Body of pancreas (tissue), 4 donors: ENCODE data around the gene LRRC40. TPM values are rescaled to one million over a fixed set of nuclear protein-coding genes. Genes with fewer than 3 reads are reported as not detected.

Experiments used
- ATAC-seq: fragments of 150-250 bp; one replicate; pipeline ENCODE4 v1.9.1; 2016
- DNase-seq, 4 donors: peaks; one replicate each; pipeline ENCODE4 v3.0.0-alpha.2; 2019
- H3K27ac ChIP-seq, 4 donors: fragments of 200-600 bp; sonication (generic); 1 replicate in 3 of 4; 2 replicates in 1 of 4; pipeline versions ENCODE4 v1.5.1 to v1.6.1; 2016 to 2019; ENCODE audit warnings: mild to moderate bottlenecking in 1 of 4, mixed read lengths in 1 of 4, moderate library complexity in 1 of 4
- H3K27me3 ChIP-seq, 2 donors: fragments of 200-600 bp; sonication (generic); one replicate each; pipeline ENCODE4 v1.6.0; 2016; ENCODE audit warnings: mild to moderate bottlenecking in 1 of 2
- H3K36me3 ChIP-seq, 2 donors: fragments of 200-600 bp; sonication (generic); replicated peaks in 1 of 2; 2 replicates each; pipeline ENCODE4 v1.5.1; 2016; ENCODE audit warnings: low read depth in 2 of 2; ENCODE audit not compliant: insufficient read depth in 1 of 2
- H3K4me1 ChIP-seq: fragments of 200-600 bp; sonication (generic); one replicate; pipeline ENCODE4 v1.6.0; 2016
- H3K4me3 ChIP-seq, 2 donors: fragments of 200-600 bp; sonication (generic); 1 replicate in 1 of 2; 2 replicates in 1 of 2; pipeline ENCODE4 v1.5.1; 2016 to 2019
- H3K9me3 ChIP-seq, 3 donors: fragments of 200-600 bp; sonication (generic); 1 replicate in 2 of 3; 2 replicates in 1 of 3; pipeline ENCODE4 v1.5.1; 2016
- POLR2A ChIP-seq, 3 donors: fragments of 450-650 bp; IDR thresholded peaks; one replicate each; pipeline ENCODE4 v1.6.1; 2016; ENCODE audit warnings: antibody characterized with exemption in 3 of 3, mild to moderate bottlenecking in 2 of 3
- WGBS, 2 donors: methylation state at CpG; one replicate each; pipeline ENCODE4 v1.1.5; 2017; 5-methylcytosine and 5-hydroxymethylcytosine counted together
- intact Hi-C: fragments of 100-400 bp; cut with DNase I; formaldehyde crosslinking; loops from one replicate; pipeline ENCODE4 v1.15.1; 2023
- total RNA-seq, 2 donors: library from RNA; depleted of rRNA; stranded (reverse); fragments of >200 nt; gene quantifications; one replicate each; pipeline ENCODE4 v1.1.0, GENCODE V29; 2016
- TF ChIP-seq, protein P1 (sequence below), 7 experiments: fragments of 450-650 bp in 4 of 7; fragments of 200-600 bp in 3 of 7; sonication (generic) in 3 of 7; IDR thresholded peaks; one replicate each; pipeline ENCODE4 v1.5.1; 2016 to 2019; ENCODE audit warnings: antibody characterized with exemption in 7 of 7

LRRC40 gene
- total RNA-seq, 2 donors from 2014 or later: 3.3 to 7.3 TPM

GRCh38 chr1:70143048-70143659 lies 62.2 kb downstream of the LRRC40 start:
- no peak for TF ChIP-seq POLR2A (IDR thresholded peaks at IDR 0.05)
- TF ChIP-seq, protein P1, sequence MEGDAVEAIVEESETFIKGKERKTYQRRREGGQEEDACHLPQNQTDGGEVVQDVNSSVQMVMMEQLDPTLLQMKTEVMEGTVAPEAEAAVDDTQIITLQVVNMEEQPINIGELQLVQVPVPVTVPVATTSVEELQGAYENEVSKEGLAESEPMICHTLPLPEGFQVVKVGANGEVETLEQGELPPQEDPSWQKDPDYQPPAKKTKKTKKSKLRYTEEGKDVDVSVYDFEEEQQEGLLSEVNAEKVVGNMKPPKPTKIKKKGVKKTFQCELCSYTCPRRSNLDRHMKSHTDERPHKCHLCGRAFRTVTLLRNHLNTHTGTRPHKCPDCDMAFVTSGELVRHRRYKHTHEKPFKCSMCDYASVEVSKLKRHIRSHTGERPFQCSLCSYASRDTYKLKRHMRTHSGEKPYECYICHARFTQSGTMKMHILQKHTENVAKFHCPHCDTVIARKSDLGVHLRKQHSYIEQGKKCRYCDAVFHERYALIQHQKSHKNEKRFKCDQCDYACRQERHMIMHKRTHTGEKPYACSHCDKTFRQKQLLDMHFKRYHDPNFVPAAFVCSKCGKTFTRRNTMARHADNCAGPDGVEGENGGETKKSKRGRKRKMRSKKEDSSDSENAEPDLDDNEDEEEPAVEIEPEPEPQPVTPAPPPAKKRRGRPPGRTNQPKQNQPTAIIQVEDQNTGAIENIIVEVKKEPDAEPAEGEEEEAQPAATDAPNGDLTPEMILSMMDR (IDR thresholded peaks at IDR 0.05): no peak
- no peaks in the 10 kb centered on the region for H3K4me1 ChIP-seq
- intact Hi-C loops: no loop called here
- DNase-seq (no peak), ATAC-seq (no peak)
- WGBS, 2 donors: 49 to 63% methylated on average over 4 of the region's 4 CpGs
- no peaks in the 10 kb centered on the region for H3K27me3 ChIP-seq
- no peak overlapping the region for H3K27ac ChIP-seq
- H3K36me3 ChIP-seq: no peaks in the 10 kb centered on the region
- no peak overlapping the region for H3K4me3 ChIP-seq
- no peaks in the 10 kb centered on the region for H3K9me3 ChIP-seq

DNA sequence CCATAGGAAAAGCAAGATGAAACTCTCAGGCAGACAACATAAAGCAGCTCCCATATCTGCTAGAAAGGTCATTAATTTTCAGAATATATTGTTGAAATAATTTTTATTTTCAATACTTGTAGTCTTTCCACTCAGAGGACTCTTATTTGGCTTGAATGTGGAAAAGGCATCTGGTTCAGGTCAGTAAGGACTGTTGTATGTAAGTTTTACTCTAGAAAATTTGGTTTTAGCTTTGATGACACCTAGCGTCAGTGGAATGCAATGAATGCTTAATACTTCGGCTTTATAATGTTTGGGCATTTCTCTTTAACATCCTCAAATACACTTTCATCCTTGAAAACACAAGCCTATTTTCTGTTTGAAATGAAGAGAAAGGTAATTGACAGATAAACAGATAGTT lies 63.3 kb downstream of the LRRC40 start:
- Histone ChIP-seq H3K27me3 (no peaks in the 10 kb centered on the region), H3K9me3 (no peaks in the 10 kb centered on the region), H3K27ac (no peak overlapping the region), H3K4me1 (no peaks in the 10 kb centered on the region), H3K4me3 (no peak overlapping the region), H3K36me3 (no peaks in the 10 kb centered on the region)
- 64 to 73% methylated on average over 2 of the region's 2 CpGs for WGBS, 2 donors
- TF ChIP-seq POLR2A (IDR thresholded peaks at IDR 0.05): no peak
- TF ChIP-seq, protein P1 (IDR thresholded peaks at IDR 0.05): peak in 4 of 7 experiments; percentile 5 to 13 (median 10)
- intact Hi-C loops: no loop called here
- DNase-seq: no peak
- no peak for ATAC-seq

DNA sequence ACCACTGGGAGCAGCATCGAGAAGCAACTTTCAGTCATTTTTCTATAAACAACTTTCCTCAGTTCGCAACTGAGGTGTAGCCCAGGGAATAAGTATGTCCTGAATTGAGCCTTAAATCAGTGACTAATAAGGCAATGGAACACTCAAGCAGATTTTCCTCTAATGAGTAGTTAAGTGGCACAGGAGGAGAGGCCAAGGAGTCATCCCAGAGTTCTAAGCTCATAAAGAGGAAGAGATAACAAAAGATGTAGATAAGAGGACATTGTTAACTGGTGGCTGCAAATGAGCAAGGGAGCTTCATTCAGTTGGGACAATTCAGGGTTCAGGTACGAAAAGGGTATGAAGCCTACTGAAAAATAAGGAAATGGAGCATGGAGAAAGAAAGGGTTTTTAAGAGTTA lies 64.5 kb downstream of the LRRC40 start:
- Histone ChIP-seq H3K36me3 (no peaks in the 10 kb centered on the region), H3K27me3 (no peaks in the 10 kb centered on the region), H3K4me1 (no peaks in the 10 kb centered on the region), H3K27ac (no peak overlapping the region), H3K4me3 (no peak overlapping the region), H3K9me3 (no peaks in the 10 kb centered on the region)
- intact Hi-C loops: no loop called here
- ATAC-seq (no peak), DNase-seq (no peak)
- WGBS, 2 donors: 77 to 81% methylated on average over 3 of the region's 3 CpGs
- TF ChIP-seq, protein P1 (IDR thresholded peaks at IDR 0.05): no peak
- no peak for TF ChIP-seq POLR2A (IDR thresholded peaks at IDR 0.05)

DNA sequence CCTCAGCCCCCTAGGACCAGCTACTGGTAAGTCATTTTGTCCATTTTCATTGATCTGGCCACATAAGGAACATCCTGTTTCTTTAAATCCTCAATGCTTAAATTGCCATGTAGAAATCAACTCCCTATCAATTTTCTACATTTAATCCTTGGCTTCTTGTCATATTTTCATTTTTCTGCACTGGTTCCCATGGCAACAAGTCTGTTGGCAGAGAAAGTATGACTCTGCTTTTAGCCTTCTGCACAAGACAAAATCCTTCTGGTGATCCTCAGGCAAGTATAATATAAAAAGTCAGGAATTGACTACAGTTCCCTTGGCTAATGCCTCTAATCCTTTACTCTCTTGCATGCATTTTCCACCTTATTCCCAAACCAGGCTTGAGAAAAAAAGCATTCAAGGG lies 65.0 kb downstream of the LRRC40 start:
- Histone ChIP-seq H3K27ac (no peak overlapping the region), H3K36me3 (no peaks in the 10 kb centered on the region), H3K27me3 (no peaks in the 10 kb centered on the region), H3K9me3 (no peaks in the 10 kb centered on the region), H3K4me3 (no peak overlapping the region), H3K4me1 (no peaks in the 10 kb centered on the region)
- ATAC-seq (peak; percentile 27), DNase-seq (peak in 1 of 4 donors; percentile 15)
- intact Hi-C loops: no loop called here
- TF ChIP-seq POLR2A (IDR thresholded peaks at IDR 0.05): no peak
- TF ChIP-seq, protein P1 (IDR thresholded peaks at IDR 0.05): no peak

DNA sequence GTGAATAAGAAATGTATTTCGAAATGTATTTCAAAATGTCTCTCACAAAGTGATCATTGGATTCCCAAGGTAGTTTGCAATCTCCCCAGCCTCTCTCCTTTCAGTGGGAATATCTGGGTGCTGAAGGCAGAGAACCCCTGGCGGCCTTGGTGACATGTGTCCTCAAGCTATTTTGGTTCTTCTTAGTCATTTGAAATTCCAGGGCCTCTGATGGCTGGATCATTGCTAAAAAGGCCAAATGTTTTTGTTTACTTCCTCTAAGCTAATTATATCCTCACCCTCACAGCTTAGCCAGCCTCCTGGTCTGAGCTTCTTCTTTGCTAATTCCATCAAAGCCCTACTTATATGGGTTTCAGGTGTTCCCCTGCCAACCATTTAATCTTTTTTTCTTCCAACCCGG lies 71.2 kb downstream of the LRRC40 start:
- no peak for TF ChIP-seq POLR2A (IDR thresholded peaks at IDR 0.05)
- TF ChIP-seq, protein P1 (IDR thresholded peaks at IDR 0.05): no peak
- H3K36me3 ChIP-seq: no peaks in the 10 kb centered on the region
- H3K27me3 ChIP-seq: no peaks in the 10 kb centered on the region
- no peak overlapping the region for H3K27ac ChIP-seq
- intact Hi-C loops: loop anchor here (10.0 kb wide), 1 partner anchor 381 kb away; no protein-coding TSS in a partner anchor
- no peak for DNase-seq
- no peaks in the 10 kb centered on the region for H3K9me3 ChIP-seq
- H3K4me3 ChIP-seq: no peak overlapping the region
- peaks cover 6% of the 10 kb centered on the region for H3K4me1 ChIP-seq
- WGBS, 2 donors: 49 to 57% methylated on average over 3 of the region's 3 CpGs
- no peak for ATAC-seq
